NCI-H2029 treated with DMSO at 0.1 percent for 48 hours (cell line): ENCODE results near the gene ECE1.

Experiments
- DNase-seq: peaks from one replicate; lab custom pipeline; 2025; lab: John Stamatoyannopoulos, UW

Gene ECE1

DNA sequence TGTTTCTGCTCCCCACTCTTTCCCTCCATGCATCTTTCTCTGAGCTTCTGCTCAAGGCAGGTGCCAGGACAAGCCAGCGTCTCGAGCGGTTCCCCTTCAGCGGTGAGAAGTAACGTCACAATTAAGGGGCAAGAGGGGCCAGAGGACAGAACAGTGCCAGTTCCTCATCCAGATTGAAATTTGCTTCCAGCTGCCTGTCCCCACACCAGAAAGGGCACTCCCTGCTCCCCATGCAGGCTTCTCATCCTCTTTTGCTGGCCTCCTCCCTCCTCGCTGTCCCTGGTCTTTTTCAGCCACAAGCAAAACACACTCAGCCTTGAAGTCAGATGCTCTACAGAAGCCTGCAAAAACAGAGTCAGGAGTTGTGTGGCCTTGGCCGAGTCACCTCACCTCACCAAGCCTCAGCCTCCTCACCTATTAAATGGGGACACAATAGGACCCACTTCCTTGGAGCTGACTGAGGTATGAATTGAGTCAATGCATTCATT, 35.0 kb upstream of the ECE1 start:
- no peak for DNase-seq

DNA sequence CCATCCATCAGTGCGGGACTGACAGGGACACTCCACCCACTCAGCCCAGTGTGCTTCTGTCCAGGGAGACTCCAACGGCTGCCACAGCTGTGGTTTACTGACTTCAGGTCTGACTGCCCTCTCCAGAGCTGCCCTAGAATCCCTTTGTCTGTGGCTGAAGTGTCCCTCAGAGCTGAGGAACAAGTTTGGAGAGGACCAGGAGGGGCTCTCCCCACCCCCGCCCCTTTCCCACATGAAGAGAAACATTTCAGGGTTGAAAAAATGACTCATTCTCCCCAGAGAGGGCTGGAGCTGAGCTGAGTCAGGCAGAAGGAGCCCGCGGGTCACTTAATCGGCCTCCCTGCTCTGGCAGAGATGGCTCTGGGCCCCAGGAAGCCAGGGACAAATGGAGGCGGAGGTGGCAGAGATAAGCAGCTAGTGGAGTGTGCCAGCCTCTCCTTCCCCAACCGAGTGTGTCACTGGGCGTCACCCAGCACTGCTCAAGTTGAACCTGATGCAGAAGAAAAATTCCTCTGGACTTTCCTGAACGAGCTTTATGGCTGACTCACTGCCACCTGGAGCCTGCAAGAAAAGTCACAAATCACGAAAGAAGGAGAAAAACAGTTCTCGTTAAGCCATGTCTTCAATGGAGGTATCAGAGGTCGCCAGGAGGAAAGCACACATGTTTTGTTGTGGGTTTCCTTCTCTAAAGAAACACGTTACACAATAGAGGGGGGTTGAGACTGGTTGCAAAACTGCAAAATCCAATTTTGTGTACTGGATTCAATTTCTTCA, 34.3 kb upstream of the ECE1 start:
- no peak for DNase-seq

DNA sequence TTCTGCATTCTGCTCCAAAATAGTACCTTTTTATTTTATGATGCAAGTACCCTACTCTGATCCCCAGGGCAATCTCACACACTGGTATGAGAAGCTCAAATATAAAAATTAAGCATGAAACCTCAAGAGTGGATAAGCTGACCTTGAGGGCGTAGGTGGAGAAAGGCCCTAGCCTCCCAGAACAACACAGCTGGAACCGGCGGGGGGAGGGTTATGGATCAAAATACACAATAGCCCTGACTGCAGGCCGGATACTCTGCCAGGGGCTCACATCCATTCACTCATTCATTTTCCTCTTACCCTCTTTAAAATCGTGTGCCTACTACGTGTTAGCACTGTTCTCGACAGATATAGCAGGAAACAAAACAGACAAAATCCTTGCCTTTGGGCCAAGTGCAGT, 32.8 kb upstream of the ECE1 start:
- no peak for DNase-seq

DNA sequence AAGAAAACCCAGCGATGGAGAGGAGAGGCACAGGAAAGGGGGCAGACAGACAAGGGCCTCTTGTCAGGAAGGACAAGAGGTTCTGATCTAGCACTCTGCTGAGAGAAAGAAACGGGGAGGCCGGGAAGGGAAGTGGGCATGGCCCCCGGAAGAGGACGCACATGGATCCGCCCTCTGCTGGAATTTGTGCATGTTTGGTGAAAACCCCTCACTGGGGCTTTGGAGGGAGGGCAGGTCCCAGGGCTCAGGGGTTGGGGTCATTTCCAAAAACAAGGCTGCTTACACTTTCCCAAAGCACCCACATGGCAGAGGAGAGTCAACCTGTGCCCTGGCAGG, 32.4 kb upstream of the ECE1 start:
- DNase-seq = no peak

DNA sequence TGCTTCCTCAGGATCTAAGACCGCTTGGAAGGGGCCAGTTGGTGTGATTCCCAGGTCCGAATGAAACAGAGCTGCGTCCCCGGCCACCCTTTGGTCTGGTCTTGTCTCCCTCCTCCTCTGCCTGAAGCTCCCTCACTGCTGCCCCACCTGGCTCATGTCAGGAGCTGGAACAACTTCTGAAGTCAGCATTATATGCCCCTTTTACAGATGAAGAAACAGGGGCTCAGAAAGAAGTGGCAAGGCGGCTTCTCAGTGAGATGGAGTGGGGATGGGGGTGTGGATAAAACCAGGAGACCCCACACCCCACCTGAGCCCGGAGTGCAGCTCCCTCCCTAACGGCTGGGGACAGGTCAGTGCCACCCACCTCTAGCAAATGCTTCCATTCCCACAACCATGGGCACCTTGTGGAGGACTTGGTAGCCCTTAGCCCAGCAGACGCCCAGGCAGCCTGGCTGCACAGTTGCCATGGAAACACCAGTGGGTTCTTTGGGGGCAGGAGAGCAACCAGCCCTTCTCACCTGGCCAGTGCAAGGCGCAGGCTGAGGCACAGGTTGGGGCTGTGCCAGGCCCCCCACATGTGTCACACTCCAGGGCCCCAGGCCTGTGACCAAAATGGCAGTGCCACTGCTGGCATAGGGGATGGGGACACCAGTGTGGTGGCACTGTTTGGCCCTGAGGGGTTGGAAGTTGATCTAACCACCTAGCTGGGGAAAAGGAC, 31.9 kb upstream of the ECE1 start:
- no peak for DNase-seq

DNA sequence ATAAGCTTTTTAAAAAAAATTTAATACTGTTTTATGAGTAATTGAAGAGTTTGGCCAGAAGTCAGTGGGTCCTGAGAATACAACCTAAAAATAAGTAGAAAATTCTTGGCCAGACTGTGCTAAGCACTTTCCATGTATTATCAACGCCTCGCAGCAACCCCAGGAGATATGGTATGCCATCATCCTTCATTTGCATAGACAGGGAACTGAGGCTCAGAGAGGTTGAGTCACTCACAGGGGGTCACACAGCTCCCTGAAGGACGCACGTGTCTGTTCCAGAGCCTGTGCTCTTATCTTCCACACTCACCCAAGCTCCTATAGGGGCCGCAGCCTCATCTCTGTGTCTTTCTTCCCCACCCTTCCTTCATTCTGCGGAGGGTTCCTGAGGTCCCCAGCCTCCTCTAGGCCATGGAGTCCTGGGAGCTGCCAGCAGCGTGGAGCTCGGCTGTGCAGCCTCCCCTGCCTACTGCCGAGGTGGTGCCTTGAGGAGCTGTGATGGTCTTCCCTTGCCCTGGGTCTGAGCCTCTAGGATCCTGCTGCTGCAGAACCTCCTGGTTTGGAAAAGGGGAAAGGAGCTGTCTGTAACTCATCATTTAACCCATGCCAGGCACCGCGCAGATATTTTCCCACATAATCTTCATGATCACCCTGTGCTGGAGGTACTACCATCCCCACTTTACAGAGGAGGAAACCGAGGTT, 30.3 kb upstream of the ECE1 start:
- DNase-seq = no peak

DNA sequence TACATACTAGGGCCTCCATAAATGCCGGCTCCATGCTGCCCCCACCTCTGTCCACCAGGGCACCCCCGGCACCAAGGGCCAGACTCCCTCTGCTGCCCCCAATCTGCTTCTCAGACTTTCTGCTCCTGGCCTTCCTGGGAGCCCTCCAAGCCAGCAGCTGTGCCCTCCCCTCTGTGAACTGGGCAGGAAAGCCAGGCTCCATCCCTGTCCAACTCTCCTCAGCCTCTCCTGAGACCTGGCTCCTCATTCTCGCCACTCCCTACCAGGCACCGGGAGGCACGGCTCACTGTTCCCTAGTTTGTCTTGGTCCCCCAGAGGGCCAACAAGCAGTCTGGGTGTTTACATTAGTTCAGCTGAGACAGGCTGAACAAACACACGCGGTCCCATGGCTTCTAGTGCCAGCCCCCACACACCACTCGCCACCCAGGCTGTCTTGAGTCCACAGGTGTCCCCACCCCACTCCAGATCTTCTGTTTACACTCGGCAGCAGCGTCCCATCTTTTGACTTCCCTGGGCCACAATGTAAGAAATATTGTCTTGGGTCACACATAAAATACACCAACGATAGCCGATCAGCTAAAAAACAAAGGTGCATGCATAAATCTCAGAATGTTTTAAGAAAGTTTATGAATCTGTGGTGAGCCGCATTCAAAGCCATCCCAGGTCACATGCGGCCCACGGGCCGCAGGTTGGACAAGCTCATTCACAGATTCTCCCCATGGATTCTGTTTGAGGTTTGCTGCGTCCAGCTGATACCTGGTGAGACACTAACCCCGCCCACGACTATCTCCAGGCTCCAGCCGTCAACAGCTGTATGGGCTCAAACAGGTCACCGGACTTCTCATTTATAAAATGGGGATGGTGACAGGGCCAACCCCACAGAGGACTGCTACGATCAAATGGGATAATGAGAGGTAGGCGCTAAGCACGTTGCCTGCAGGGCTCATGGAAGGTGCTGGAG, 29.5 kb upstream of the ECE1 start:
- no peak for DNase-seq

DNA sequence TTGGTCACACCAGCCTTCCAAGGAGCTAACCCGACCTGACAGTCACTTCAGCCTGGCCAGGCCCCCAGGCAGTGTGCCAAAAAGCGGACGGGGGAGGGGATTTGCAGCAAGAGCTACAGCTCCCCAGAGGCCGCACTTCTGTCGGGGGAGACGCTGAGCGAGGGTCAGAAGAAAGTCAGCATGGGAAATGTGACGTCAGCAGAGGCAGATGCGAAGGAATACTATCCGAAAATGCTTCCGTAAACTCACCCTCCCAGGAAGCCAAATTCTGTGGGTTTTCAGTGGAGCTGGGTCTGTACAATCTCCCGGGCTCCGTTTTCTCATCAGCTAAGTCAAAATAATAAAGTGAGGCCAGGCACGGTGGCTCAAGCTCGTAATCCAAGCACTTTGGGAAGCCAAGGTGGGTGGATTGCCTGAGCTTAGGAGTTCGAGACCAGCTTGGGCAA, 28.5 kb upstream of the ECE1 start:
- no peak for DNase-seq

DNA sequence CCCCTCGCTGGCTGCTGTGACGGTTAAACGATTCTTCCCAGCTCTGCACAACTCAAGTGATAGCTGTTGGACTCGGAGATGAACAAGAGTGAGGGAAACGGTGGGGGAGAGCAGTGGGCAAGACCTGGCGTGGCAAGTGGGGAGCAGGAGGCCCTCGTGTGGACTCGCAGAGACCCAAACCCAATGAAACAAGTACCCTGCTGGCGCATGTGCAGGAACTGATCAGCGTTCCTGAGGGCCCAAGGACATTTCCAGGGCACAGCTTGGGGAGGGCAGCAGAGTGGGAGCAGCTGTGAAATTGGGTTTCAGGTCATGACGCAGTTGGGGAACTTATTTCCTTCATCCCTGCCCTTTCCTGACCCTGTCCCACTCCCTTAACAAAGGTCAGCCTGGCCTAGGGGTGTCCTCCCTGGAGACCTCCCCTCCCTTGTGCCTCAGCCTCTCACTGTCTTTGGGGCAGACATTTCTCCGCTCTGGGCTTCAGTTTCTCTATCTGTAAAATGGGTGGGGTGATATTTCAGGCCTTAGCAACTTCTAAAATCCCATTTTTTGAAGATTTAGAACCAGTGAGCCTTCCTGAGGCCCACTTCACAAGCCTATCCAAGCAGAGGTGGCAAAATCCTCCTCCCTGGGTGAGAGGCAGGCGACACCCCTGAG, 27.9 kb upstream of the ECE1 start:
- DNase-seq = no peak

DNA sequence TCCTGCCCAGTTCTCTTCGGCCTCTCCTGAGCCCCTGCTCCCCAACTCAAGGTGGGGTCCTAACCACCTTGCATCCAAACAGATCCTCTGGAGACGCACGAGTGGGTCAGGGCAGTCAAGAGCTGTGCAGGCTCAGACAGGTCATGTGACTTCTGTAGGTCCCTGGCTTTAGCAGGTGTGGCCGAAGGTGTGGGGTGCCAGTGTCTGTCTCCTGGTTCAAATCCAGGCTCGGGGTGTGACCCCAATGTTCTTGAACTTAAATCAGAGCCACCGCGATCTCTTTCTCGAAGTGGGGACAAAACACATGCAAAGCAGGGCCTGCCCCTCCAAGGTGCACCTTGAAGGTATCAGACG, 27.4 kb upstream of the ECE1 start:
- DNase-seq = no peak

DNA sequence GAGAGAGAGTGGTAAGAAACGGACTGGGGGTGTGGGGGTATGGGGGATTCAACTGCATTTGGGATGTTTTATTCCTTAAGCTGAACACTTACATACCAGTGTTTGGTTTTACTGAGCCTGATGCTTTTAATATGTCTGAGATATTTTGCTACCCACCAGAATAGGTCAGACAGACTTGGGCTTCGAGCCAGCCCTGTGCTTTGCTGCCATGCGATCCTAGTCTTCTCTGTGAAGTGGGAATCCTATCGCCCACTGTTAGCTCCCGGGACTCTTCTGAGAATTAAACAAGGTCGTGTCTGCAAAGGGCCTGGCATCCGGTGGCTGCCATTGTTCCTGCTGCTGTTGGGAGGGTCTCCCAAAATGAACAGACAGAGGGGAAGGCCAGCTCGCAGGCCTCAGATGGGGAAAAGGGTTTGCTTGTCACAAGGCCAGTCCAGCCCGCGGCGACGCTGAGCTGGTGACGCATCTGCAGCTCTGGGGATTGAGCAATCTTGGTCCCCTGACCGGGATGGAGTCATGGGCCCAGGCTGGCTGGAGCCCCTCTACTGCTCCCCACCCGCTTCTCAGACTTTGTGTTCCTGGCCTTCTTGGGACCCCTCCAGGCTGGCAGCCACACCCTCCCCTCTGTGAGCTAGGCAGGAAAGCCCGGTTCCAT, 26.9 kb upstream of the ECE1 start:
- no peak for DNase-seq

DNA sequence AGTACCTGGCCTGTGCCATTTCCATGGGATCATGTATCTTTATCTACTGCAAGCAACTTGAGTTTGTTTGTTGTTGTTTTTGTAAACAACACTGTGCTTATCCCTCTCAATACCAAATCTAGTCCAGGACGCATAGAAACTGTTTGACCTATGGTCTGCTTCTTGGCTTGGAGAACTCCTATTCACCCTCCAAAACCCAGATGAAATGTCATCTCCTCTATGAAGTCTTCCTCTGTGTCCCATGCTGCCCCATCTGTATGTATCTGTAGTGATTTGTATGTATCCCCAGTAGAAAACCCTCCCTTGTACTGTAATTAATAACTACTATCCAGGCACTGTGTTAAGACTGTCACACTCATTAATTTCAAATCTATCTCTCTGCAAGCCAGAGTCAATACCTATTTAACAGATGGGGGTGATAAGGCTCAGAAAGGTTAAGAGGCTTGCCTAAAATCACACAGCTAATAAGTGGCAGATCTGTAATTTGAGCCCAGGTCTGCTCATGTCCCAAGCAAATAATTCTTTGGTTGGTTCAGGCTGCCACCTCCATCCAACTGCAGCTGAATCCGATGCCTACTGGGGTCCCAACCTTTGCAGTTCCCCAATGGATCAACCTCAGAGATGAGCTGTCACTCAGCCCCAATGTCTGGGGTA, 24.6 kb upstream of the ECE1 start:
- DNase-seq = no peak

DNA sequence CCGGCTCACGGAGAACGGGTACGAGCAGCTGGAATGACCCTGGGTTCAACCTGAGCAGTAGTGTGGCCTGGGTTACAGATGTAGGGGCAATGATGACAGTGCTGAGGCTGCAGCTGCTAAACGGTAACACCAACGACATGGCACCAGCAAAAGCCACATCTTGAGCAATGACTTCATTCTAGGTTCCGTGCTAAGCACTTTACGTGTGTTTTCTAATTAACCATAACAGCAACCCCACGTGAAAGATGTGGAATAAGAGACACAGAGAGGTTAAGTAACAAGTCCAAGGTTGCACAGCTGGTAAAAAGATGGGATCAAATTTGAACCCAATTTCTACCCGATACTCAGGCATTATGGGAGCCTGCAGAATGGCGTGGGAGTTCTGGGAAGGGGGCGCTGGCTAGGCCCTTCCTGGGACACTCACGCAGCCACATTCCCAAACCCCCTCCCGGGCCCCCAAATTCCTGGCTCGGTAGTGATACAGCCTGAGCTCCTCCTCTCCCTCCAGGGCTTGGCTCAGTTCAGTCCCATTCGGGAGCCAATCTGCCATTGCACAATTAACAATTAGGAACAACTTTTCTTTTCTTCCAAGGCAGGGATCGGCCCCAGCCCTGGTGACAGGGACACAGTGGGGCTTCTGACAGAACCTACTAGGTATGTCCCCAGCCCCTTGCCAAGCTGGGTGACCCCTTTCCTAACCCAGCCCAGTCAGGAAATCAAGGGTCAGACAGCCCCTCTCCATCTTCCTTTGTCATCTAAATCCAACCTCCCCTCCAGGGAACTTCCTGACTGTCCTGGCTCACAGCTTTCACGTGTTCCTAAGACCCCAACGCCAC, 23.8 kb upstream of the ECE1 start:
- DNase-seq = no peak

DNA sequence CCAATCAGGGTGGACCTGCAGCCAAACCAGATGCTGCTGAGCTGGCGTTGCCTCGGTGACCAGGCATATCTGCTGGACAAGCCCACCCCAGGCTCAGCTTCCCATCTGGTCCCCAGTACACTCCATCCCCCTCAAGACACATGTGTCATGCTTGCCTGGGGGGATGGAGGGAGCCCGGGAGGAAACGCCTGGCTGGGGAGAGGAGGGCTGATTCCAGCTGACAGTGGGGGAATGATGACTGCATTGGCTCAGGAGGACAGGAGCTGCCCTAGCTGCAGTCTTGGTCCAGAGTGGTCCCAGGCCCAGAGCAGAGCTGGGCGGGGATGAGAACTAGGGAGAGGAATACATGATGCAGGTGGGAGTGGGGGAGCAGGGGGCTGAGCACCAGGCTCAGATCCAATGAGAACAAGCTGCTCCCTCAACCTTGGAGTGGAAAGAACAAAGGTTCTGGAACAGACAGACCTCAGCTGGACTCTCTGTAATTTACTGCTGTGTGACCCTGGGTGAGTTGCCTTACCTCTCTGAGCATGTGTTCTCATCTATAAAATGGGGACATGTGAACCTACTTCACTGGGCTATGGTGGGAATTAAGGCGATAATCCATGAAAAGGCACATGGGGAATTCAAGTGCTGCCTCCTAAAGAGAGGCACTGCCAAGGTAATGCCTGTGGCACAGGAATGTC, 23.1 kb upstream of the ECE1 start:
- no peak for DNase-seq

DNA sequence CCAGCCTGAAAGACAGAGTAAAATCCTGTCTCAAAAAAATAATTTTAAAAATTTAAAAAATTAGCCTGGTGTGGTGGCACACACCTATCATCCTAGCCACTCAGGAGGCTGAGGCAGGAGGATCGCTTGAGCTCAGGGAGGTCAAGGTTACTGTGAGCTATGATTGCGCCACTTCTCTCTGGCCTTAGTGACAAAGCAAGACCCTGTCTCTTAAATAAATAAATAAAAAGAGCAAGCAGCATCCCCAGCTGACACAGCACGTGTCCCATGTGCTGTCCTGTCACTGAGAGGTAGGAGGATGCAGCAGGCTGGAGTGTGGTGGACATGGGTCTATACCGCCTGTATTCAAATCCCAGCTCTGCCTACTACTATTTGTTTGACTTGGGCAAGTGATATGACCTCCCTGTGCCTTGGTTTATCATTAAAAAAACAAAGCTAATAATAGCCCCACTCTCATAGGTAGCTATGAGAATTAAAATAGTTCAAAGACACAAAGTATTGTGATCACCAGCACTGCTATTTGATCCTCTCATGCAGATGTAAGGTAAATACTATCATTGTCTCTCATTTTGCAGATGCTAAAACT, 22.2 kb upstream of the ECE1 start:
- DNase-seq = no peak

DNA sequence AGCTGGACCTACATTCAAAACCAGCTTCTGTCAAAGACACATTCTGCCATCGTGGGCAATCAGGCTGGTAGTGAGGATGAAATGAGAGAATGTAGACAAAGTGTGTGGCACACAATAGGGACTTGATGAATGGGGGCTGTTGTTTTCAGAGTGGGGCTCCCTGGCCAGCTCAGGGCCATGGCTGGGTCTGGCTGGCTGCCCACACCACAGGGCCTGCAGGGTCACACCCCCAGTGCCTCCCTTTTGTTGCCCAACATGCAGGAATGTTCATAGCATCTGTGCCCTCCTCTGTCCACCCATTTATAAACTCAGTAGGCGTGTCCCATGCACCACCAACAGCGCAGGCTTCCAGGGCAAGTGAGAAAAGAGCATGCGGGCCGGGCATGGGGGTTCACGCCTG, 20.8 kb upstream of the ECE1 start:
- no peak for DNase-seq

DNA sequence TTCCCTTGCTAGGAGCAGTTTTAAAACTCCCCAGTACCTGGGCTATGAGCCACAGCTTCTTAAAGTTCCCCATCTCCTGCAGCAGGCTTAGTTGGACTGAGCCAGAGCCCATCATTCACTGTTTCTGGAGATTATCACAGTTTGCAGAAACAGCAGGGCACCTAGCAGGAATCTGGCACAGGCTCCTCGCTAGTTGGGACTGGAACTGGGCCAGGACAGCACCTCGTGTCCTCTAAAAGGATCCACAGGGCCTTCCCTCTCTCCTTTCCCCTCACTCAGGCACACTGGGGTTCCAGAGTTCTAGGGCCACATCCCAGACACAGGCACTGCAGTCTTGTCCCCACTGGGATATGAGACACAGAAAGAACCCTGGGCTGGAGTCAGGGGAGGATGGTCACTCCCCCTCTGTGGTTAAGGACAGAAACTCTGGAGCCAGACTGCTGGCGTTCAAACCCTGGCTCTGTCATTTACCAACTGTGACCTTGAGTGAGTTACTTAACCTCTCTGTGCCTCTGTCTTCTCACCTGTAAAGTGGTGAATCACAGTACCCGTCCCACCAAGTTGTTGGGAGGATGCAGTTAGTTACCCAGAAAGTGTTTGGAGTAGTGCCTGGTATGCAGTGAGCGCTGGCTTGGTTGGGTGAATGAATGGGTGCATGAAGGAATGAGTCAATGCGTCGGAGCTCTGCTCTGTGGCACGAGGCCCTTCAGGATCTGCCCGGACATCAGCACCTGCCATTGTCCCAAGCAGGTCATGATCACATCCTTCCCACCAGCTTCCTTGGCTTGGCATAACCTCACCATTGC, 18.8 kb upstream of the ECE1 start:
- DNase-seq = no peak

DNA sequence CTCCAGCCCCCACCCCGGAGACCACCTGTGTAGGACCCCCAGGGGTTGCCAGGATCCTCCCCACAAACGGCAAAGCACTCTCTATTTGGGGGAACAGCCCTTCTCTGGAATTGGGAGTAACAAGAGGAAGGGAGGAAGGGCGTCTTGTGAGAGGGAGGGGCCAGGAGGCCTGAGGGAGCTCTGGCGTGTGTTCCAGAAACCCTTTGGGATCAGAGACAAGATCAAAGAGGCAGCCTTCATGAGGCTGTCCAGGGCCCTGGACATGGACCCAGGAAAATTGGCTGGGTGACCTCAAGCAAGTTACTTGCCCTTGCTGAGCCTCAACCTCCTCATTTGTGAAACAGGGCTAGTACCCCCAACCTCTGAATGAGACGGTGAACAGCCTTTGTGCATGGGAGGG, 18.1 kb upstream of the ECE1 start:
- DNase-seq = no peak
